ENCODE measurements around the gene RFESD. TPM values are rescaled to one million over a fixed set of nuclear protein-coding genes. Genes with fewer than 3 reads are reported as not detected.

The RFESD gene
- total and polyA plus RNA-seq, 4 donors, result 1.1 to 98.0 (median 1.4) TPM

DNA sequence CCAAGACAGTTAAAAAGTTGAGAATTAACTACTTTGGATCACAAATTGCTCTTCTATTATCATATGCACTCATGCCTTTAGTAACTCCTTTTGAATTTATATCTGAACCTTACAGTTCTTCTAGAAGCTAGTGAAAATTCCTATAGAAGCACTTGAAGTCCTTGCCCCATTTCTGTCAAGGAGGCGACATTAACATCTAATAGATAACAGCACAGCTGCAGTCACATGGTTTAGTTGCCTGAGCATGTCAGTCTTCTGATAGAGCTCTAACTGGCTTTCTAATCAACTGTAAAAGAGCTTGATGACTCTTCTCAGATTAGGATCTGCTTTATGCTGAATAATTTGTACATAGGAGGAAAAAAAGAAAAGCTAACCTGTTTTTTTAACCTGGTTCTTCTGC lies 9.0 kb downstream of the RFESD start (continued):
- no peak for TF ChIP-seq GABPA (IDR thresholded peaks at IDR 0.05 in 1 of 2, conservative IDR thresholded peaks at IDR 0.05 in 1 of 2)
- TF ChIP-seq NR2F2 (IDR thresholded peaks at IDR 0.05), result no peak
- TF ChIP-seq, protein P1, sequence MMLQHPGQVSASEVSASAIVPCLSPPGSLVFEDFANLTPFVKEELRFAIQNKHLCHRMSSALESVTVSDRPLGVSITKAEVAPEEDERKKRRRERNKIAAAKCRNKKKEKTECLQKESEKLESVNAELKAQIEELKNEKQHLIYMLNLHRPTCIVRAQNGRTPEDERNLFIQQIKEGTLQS (IDR thresholded peaks at IDR 0.05), result no peak
- TF ChIP-seq, protein P2, sequence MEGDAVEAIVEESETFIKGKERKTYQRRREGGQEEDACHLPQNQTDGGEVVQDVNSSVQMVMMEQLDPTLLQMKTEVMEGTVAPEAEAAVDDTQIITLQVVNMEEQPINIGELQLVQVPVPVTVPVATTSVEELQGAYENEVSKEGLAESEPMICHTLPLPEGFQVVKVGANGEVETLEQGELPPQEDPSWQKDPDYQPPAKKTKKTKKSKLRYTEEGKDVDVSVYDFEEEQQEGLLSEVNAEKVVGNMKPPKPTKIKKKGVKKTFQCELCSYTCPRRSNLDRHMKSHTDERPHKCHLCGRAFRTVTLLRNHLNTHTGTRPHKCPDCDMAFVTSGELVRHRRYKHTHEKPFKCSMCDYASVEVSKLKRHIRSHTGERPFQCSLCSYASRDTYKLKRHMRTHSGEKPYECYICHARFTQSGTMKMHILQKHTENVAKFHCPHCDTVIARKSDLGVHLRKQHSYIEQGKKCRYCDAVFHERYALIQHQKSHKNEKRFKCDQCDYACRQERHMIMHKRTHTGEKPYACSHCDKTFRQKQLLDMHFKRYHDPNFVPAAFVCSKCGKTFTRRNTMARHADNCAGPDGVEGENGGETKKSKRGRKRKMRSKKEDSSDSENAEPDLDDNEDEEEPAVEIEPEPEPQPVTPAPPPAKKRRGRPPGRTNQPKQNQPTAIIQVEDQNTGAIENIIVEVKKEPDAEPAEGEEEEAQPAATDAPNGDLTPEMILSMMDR (IDR thresholded peaks at IDR 0.05; ENCODE audit: low read depth, low read length, missing input control), result no peak
- no peak for TF ChIP-seq JUND (IDR thresholded peaks at IDR 0.05)

DNA sequence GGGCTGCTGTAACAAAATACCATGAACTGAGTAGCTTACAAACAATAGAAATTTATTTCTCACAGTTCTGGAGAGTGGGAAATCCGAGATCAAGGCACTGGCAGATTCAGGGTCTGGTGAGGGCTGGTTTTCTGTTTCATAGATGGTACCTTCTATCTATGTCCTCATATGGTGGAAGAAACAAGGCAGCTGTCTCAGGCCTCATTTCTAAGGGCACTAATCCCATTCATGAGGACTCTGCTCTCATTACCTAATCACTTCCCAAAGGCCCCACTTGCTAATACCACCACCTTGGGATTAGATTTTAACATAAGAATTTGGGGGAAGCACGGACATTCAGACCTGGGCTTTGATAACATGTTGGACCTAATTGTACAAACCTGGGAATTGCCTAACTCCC lies 13.5 kb downstream of the RFESD start:
- TF ChIP-seq JUND (IDR thresholded peaks at IDR 0.05), result no peak
- DNase-seq (ENCODE audit: low spot score), result no peak
- H3K36me3 ChIP-seq (ENCODE audit: control insufficient read depth in 4 of 4, insufficient read depth in 3 of 4, low read depth in 1 of 4, low read length in 3 of 4), result no peaks in the 10 kb centered on the region
- H3K9me3 ChIP-seq (ENCODE audit: control insufficient read depth in 4 of 4, low read length in 3 of 4), result no peaks in the 10 kb centered on the region
- WGBS, result 91% methylated on average over 2 of the region's 2 CpGs
- H3K27me3 ChIP-seq (ENCODE audit: control insufficient read depth in 4 of 4, insufficient read depth in 4 of 4, low read length in 3 of 4), result no peaks in the 10 kb centered on the region
- H3K4me3 ChIP-seq (ENCODE audit: low read depth in 1 of 3, low read length in 3 of 3), result no peak overlapping the region
- H3K4me1 ChIP-seq (ENCODE audit: control insufficient read depth in 4 of 4, insufficient read depth in 4 of 4, low read length in 3 of 4), result peaks cover 0 to 9% (median 2%) of the 10 kb centered on the region in 4 donors
- no peak overlapping the region for H3K27ac ChIP-seq (ENCODE audit: low read depth in 1 of 2, low read length in 2 of 2)
- H3K9ac ChIP-seq (ENCODE audit: low read depth in 1 of 2, low read length in 2 of 2), result no peak overlapping the region

DNA sequence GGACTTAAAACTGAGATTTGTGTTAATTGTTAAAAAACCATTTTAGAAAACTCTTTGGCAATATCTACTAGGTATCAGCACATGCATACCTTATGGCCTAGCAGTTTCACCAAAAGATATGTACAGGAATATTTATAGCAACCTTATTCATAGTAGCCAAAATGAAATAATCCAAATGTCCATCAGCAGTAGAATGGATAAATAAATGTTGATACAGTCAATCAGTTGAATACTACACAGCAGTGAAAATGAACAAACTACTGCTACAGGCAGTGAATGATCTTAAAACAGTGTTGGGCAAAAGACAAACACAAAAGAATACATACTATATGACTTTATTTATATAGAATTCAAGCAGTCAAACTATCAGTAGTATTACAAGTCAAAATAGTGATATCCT lies 16.4 kb downstream of the RFESD start:
- Histone ChIP-seq H3K27me3 (ENCODE audit: control insufficient read depth in 4 of 4, insufficient read depth in 4 of 4, low read length in 3 of 4) (no peaks in the 10 kb centered on the region), H3K4me1 (ENCODE audit: control insufficient read depth in 4 of 4, insufficient read depth in 4 of 4, low read length in 3 of 4) (peaks cover 0 to 9% (median 2%) of the 10 kb centered on the region in 4 donors), H3K4me3 (ENCODE audit: low read depth in 1 of 3, low read length in 3 of 3) (no peak overlapping the region), H3K36me3 (ENCODE audit: control insufficient read depth in 4 of 4, insufficient read depth in 3 of 4, low read depth in 1 of 4, low read length in 3 of 4) (no peaks in the 10 kb centered on the region), H3K9me3 (ENCODE audit: control insufficient read depth in 4 of 4, low read length in 3 of 4) (no peaks in the 10 kb centered on the region), H3K9ac (ENCODE audit: low read depth in 1 of 2, low read length in 2 of 2) (no peak overlapping the region), H3K27ac (ENCODE audit: low read depth in 1 of 2, low read length in 2 of 2) (no peak overlapping the region)
- TF ChIP-seq HNF4A (conservative IDR thresholded peaks at IDR 0.05) (no peak), FOXA2 (IDR thresholded peaks at IDR 0.05) (no peak), FOXA1 (IDR thresholded peaks at IDR 0.05) (no peak), SP1 (IDR thresholded peaks at IDR 0.05) (no peak), JUND (IDR thresholded peaks at IDR 0.05) (no peak)
- TF ChIP-seq, protein P3, sequence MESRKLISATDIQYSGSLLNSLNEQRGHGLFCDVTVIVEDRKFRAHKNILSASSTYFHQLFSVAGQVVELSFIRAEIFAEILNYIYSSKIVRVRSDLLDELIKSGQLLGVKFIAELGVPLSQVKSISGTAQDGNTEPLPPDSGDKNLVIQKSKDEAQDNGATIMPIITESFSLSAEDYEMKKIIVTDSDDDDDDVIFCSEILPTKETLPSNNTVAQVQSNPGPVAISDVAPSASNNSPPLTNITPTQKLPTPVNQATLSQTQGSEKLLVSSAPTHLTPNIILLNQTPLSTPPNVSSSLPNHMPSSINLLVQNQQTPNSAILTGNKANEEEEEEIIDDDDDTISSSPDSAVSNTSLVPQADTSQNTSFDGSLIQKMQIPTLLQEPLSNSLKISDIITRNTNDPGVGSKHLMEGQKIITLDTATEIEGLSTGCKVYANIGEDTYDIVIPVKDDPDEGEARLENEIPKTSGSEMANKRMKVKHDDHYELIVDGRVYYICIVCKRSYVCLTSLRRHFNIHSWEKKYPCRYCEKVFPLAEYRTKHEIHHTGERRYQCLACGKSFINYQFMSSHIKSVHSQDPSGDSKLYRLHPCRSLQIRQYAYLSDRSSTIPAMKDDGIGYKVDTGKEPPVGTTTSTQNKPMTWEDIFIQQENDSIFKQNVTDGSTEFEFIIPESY (IDR thresholded peaks at IDR 0.05), result no peak
- TF ChIP-seq, protein P4, sequence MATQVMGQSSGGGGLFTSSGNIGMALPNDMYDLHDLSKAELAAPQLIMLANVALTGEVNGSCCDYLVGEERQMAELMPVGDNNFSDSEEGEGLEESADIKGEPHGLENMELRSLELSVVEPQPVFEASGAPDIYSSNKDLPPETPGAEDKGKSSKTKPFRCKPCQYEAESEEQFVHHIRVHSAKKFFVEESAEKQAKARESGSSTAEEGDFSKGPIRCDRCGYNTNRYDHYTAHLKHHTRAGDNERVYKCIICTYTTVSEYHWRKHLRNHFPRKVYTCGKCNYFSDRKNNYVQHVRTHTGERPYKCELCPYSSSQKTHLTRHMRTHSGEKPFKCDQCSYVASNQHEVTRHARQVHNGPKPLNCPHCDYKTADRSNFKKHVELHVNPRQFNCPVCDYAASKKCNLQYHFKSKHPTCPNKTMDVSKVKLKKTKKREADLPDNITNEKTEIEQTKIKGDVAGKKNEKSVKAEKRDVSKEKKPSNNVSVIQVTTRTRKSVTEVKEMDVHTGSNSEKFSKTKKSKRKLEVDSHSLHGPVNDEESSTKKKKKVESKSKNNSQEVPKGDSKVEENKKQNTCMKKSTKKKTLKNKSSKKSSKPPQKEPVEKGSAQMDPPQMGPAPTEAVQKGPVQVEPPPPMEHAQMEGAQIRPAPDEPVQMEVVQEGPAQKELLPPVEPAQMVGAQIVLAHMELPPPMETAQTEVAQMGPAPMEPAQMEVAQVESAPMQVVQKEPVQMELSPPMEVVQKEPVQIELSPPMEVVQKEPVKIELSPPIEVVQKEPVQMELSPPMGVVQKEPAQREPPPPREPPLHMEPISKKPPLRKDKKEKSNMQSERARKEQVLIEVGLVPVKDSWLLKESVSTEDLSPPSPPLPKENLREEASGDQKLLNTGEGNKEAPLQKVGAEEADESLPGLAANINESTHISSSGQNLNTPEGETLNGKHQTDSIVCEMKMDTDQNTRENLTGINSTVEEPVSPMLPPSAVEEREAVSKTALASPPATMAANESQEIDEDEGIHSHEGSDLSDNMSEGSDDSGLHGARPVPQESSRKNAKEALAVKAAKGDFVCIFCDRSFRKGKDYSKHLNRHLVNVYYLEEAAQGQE (IDR thresholded peaks at IDR 0.05), result no peak
- no peak for DNase-seq (ENCODE audit: low spot score)

Data from liver (tissue), 9 donors.